Thoracic aorta (tissue), 2 donors: ENCODE results near the gene MTUS2. TPM values are rescaled to one million over a fixed set of nuclear protein-coding genes. Genes with fewer than 3 reads are reported as not detected.

Experiments used
- ATAC-seq: fragments of 150-250 bp; one replicate; pipeline ENCODE4 v1.8.0; 2017; ENCODE audit warnings: low read depth; ENCODE audit not compliant: insufficient number of reproducible peaks, low FRiP score
- DNase-seq: peaks from one replicate; pipeline ENCODE4 v3.0.0-alpha.2; 2020; ENCODE audit warnings: low spot score
- H3K27ac ChIP-seq, 2 donors: fragments of 200-600 bp; sonication (generic); 1 replicate in 1 of 2; 2 replicates in 1 of 2; pipeline ENCODE4 v1.5.1; 2016; ENCODE audit warnings: mild to moderate bottlenecking in 2 of 2, moderate library complexity in 2 of 2
- H3K27me3 ChIP-seq: fragments of 200-600 bp; sonication (generic); replicated peaks from 2 replicates; pipeline ENCODE4 v1.6.0; 2016; ENCODE audit warnings: mild to moderate bottlenecking; ENCODE audit not compliant: insufficient read depth
- H3K36me3 ChIP-seq: fragments of 200-600 bp; sonication (generic); one replicate; pipeline ENCODE4 v1.5.1; 2016
- H3K4me1 ChIP-seq, 2 donors: fragments of 200-600 bp; sonication (generic); 1 replicate in 1 of 2; 2 replicates in 1 of 2; pipeline versions ENCODE4 v1.5.1 to v1.6.0; 2016; ENCODE audit warnings: low read depth in 2 of 2, mild to moderate bottlenecking in 1 of 2; ENCODE audit not compliant: control insufficient read depth in 1 of 2
- H3K4me3 ChIP-seq: fragments of 200-600 bp; sonication (generic); 2 replicates; pipeline ENCODE4 v1.5.1; 2016; ENCODE audit warnings: mild to moderate bottlenecking
- H3K9me3 ChIP-seq: fragments of 200-600 bp; sonication (generic); 2 replicates; pipeline ENCODE4 v1.5.1; 2016
- CTCF ChIP-seq: fragments of 200-600 bp; sonication (generic); IDR thresholded peaks from one replicate; pipeline ENCODE4 v1.5.1; 2019; ENCODE audit warnings: antibody characterized with exemption
- total RNA-seq, 2 donors: library from RNA; depleted of rRNA; stranded (reverse); fragments of >200 nt; gene quantifications; one replicate each; pipeline versions ENCODE4 v1.1.0 to v1.2.3, GENCODE V29; 2016

The MTUS2 gene
- total RNA-seq, 2 donors from 2014 or later, result 14.9 to 26.4 TPM

- H3K27ac ChIP-seq, result no peak overlapping the region
- no peaks in the 10 kb centered on the region for H3K36me3 ChIP-seq
- no peaks in the 10 kb centered on the region for H3K27me3 ChIP-seq
- H3K9me3 ChIP-seq, result no peaks in the 10 kb centered on the region
- no peak overlapping the region for H3K4me3 ChIP-seq
- DNase-seq, result no peak
- ATAC-seq, result no peak
- no peaks in the 10 kb centered on the region for H3K4me1 ChIP-seq
- TF ChIP-seq CTCF, result no peak
Measured at GRCh38 chr13:29294821-29295220, 474.7 kb downstream of the MTUS2 start.

GRCh38 chr13:29301027-29301426 lies 480.9 kb downstream of the MTUS2 start:
- no peak for ATAC-seq
- H3K36me3 ChIP-seq, result no peaks in the 10 kb centered on the region
- DNase-seq, result no peak
- peaks cover 10% of the 10 kb centered on the region for H3K9me3 ChIP-seq
- H3K4me1 ChIP-seq, result no peaks in the 10 kb centered on the region
- TF ChIP-seq CTCF, result no peak
- no peak overlapping the region for H3K4me3 ChIP-seq
- H3K27ac ChIP-seq, result no peak overlapping the region
- no peaks in the 10 kb centered on the region for H3K27me3 ChIP-seq

GRCh38 chr13:29304148-29304547 lies 484.0 kb downstream of the MTUS2 start:
- DNase-seq (no peak), ATAC-seq (no peak)
- Histone ChIP-seq H3K27me3 (no peaks in the 10 kb centered on the region), H3K9me3 (peaks cover 10% of the 10 kb centered on the region), H3K27ac (no peak overlapping the region), H3K36me3 (no peaks in the 10 kb centered on the region), H3K4me3 (no peak overlapping the region), H3K4me1 (no peaks in the 10 kb centered on the region)
- TF ChIP-seq CTCF, result no peak

GRCh38 chr13:29310806-29311205 lies 490.7 kb downstream of the MTUS2 start:
- Histone ChIP-seq H3K4me3 (no peak overlapping the region), H3K27me3 (no peaks in the 10 kb centered on the region), H3K4me1 (no peaks in the 10 kb centered on the region), H3K36me3 (no peaks in the 10 kb centered on the region), H3K27ac (no peak overlapping the region), H3K9me3 (no peaks in the 10 kb centered on the region)
- no peak for TF ChIP-seq CTCF
- DNase-seq (no peak), ATAC-seq (no peak)

- H3K9me3 ChIP-seq, result no peaks in the 10 kb centered on the region
- no peak overlapping the region for H3K4me3 ChIP-seq
- ATAC-seq (no peak), DNase-seq (no peak)
- H3K27me3 ChIP-seq, result no peaks in the 10 kb centered on the region
- peaks cover 0 to 22% of the 10 kb centered on the region in 2 donors for H3K4me1 ChIP-seq
- TF ChIP-seq CTCF, result no peak
- no peaks in the 10 kb centered on the region for H3K36me3 ChIP-seq
- no peak overlapping the region for H3K27ac ChIP-seq
Measured at GRCh38 chr13:29315847-29316246, 495.7 kb downstream of the MTUS2 start.
